GM06990 (cell line): Measurements from ENCODE around the gene SLC35D1.
"Not testable (repeated sequence)": the region's sequence is repeated elsewhere in the genome, so short reads cannot be mapped to it uniquely, and the experiment has no call there.

Source experiments
- DNase-seq: peaks from one replicate; pipeline ENCODE4 v3.0.0-alpha.2; 2011; ENCODE audit not compliant: insufficient read length; ENCODE audit errors: extremely low read depth
- H3K27me3 ChIP-seq: replicated peaks from 2 replicates; pipeline ENCODE4 v1.6.0; 2011; ENCODE audit warnings: low read length; ENCODE audit not compliant: control insufficient read depth, insufficient read depth
- H3K36me3 ChIP-seq: 2 replicates; pipeline ENCODE4 v1.5.1; 2011; ENCODE audit warnings: low read length; ENCODE audit not compliant: control insufficient read depth, insufficient read depth
- H3K4me3 ChIP-seq: replicated peaks from 2 replicates; pipeline ENCODE4 v1.5.1; 2011; ENCODE audit warnings: low read depth, mild to moderate bottlenecking, control low read depth, low read length
- TF ChIP-seq, protein P1 (sequence below): IDR thresholded peaks from 2 replicates; pipeline ENCODE4 v1.5.1; 2011; ENCODE audit warnings: low read length, control low read depth, mild to moderate bottlenecking, inconsistent platforms; ENCODE audit not compliant: insufficient read depth, poor library complexity, severe bottlenecking

SLC35D1 gene

DNA sequence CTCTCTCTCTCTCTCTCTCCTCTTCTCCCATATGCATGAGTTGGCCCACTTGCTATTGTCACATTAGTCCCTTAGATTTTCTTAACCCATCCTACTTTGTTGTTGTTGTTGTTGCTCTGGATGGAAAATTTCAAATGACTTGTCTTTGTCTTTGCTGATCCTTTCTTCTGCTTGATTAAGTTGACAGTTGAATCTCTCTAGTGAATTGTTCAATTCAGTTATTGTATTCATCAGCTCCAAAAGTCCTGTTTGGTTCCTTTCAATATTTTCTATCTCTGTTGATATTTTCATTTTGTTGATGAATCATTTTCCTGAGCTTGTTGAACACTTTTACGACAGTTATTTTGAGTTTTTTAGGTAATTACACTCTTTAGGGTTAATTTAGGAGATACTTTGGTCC lies 18.8 kb upstream of the SLC35D1 start:
- no peaks in the 10 kb centered on the region for H3K27me3 ChIP-seq
- DNase-seq: no peak
- no peak overlapping the region for H3K4me3 ChIP-seq
- no peaks in the 10 kb centered on the region for H3K36me3 ChIP-seq
- TF ChIP-seq, protein P1, sequence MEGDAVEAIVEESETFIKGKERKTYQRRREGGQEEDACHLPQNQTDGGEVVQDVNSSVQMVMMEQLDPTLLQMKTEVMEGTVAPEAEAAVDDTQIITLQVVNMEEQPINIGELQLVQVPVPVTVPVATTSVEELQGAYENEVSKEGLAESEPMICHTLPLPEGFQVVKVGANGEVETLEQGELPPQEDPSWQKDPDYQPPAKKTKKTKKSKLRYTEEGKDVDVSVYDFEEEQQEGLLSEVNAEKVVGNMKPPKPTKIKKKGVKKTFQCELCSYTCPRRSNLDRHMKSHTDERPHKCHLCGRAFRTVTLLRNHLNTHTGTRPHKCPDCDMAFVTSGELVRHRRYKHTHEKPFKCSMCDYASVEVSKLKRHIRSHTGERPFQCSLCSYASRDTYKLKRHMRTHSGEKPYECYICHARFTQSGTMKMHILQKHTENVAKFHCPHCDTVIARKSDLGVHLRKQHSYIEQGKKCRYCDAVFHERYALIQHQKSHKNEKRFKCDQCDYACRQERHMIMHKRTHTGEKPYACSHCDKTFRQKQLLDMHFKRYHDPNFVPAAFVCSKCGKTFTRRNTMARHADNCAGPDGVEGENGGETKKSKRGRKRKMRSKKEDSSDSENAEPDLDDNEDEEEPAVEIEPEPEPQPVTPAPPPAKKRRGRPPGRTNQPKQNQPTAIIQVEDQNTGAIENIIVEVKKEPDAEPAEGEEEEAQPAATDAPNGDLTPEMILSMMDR: no peak

- H3K27me3 ChIP-seq, H3K4me3 ChIP-seq, DNase-seq, H3K36me3 ChIP-seq: not testable (repeated sequence)
Observed at GRCh38 chr1:67067655-67068054, 13.7 kb upstream of the SLC35D1 start.

GRCh38 chr1:67062412-67062811 lies 8.5 kb upstream of the SLC35D1 start:
- TF ChIP-seq, protein P1: no peak
- H3K4me3 ChIP-seq: no peak overlapping the region
- H3K27me3 ChIP-seq: no peaks in the 10 kb centered on the region
- DNase-seq: no peak
- H3K36me3 ChIP-seq: no peaks in the 10 kb centered on the region

DNA sequence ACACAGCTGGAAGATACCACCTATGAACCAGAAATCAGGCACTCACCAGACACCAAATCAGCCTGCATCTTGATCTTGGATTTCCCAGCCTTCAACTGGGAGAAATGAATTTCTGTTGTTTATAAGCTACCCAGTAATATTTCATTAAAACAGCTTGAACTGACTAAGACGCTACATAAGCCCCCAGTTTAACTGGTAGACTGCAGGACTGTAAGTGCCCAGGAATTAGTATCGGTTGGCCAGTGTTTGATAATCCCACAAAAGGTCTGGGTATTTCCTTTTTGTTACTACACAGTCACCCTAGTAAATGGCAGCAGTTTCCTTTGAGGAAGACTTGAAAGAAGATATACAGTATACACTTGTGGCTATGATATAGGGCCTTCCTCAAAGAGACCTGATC lies 7.3 kb upstream of the SLC35D1 start:
- Histone ChIP-seq H3K27me3 (no peaks in the 10 kb centered on the region), H3K36me3 (no peaks in the 10 kb centered on the region), H3K4me3 (no peak overlapping the region)
- TF ChIP-seq, protein P1: no peak
- DNase-seq: no peak

- no peaks in the 10 kb centered on the region for H3K27me3 ChIP-seq
- H3K36me3 ChIP-seq: no peaks in the 10 kb centered on the region
- no peak for DNase-seq
- H3K4me3 ChIP-seq: no peak overlapping the region
- TF ChIP-seq, protein P1: no peak
Observed at GRCh38 chr1:67060811-67061218, 6.9 kb upstream of the SLC35D1 start.

DNA sequence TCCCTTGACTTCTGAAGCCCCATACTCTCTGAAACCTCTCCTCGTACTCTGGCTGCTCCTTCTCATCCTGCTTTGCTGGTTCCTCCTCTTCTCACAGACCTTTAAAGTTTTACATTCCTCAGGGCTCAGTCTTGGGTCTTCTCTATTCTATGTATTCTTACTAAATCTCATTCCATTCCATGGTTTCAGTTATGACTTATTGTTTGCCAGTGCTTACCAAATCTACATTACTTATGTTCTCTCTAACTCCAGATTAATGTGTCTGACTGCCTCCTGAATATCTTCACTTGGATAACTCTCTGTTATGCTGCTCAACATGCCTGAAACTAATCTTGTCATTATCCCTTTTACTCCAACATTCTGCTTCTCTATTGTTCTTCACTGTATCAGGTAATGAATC lies 5.4 kb upstream of the SLC35D1 start:
- Histone ChIP-seq H3K27me3 (no peaks in the 10 kb centered on the region), H3K4me3 (no peak overlapping the region), H3K36me3 (no peaks in the 10 kb centered on the region)
- TF ChIP-seq, protein P1: no peak
- no peak for DNase-seq
